CD4-positive, alpha-beta T cell treated with Interleukin-1 beta for 1 hour (primary cell): ENCODE measurements around the gene PBLD.
A peak's percentile ranks its signal among the peaks of the same experiment; 100 is the strongest.
"Not testable (repeated sequence)": the region's sequence is repeated elsewhere in the genome, so short reads cannot be mapped to it uniquely, and the experiment has no call there.

Source experiments
- DNase-seq, 2 donors: peaks; one replicate each; pipeline ENCODE4 v3.0.0-alpha.2; 2020 to 2022

Gene PBLD

GRCh38 chr10:68330852-68331454 is 1.8 kb downstream of the PBLD start:
- no peak for DNase-seq

GRCh38 chr10:68329506-68329861 is 3.2 kb downstream of the PBLD start:
- DNase-seq: no peak

GRCh38 chr10:68327889-68328786 is 4.6 kb downstream of the PBLD start:
- DNase-seq: no peak

- not testable (repeated sequence) for DNase-seq
These were observed 8.3 kb downstream of the PBLD start for GRCh38 chr10:68324396-68324795.

GRCh38 chr10:68318331-68319059 is 14.2 kb downstream of the PBLD start:
- DNase-seq: no peak

- no peak for DNase-seq
These were observed 17.1 kb downstream of the PBLD start for GRCh38 chr10:68315582-68315981.

- DNase-seq: not testable (repeated sequence)
These were observed 17.8 kb downstream of the PBLD start for GRCh38 chr10:68314930-68315329.

- DNase-seq: no peak
These were observed 22.2 kb downstream of the PBLD start for GRCh38 chr10:68310531-68310930.

- DNase-seq: no peak
These were observed 26.9 kb downstream of the PBLD start for GRCh38 chr10:68305854-68306253.

- no peak for DNase-seq
These were observed 28.8 kb downstream of the PBLD start for GRCh38 chr10:68303849-68304412.

GRCh38 chr10:68302871-68303270 is 29.9 kb downstream of the PBLD start:
- no peak for DNase-seq

- DNase-seq: no peak
These were observed 30.3 kb downstream of the PBLD start for GRCh38 chr10:68302503-68302823.

GRCh38 chr10:68301790-68302502 is 30.8 kb downstream of the PBLD start:
- DNase-seq: peak in 1 of 2 donors; percentile 38

- no peak for DNase-seq
These were observed 31.4 kb downstream of the PBLD start for GRCh38 chr10:68301301-68301700.

GRCh38 chr10:68296843-68297663 is 35.7 kb downstream of the PBLD start:
- DNase-seq: no peak

GRCh38 chr10:68290736-68291135 is 42.0 kb downstream of the PBLD start:
- DNase-seq: no peak

GRCh38 chr10:68288717-68289116 is 44.0 kb downstream of the PBLD start:
- no peak for DNase-seq

GRCh38 chr10:68284062-68285001 is 48.4 kb downstream of the PBLD start:
- DNase-seq: no peak

- no peak for DNase-seq
These were observed 52.0 kb downstream of the PBLD start for GRCh38 chr10:68280758-68281157.

GRCh38 chr10:68278906-68279753 is 53.6 kb downstream of the PBLD start:
- not testable (repeated sequence) for DNase-seq
